Esophagus squamous epithelium (tissue), 4 donors: ENCODE measurements around the gene GNAI2.

Experiments
- CTCF ChIP-seq, 6 experiments: fragments of 450-650 bp in 4 of 6; fragments of 200-600 bp in 2 of 6; sonication (generic) in 2 of 6; IDR thresholded peaks; one replicate each; pipeline ENCODE4 v1.5.1; 2016 to 2019; ENCODE audit warnings: antibody characterized with exemption in 6 of 6, mild to moderate bottlenecking in 4 of 6, moderate library complexity in 4 of 6
- POLR2A ChIP-seq, 4 donors: fragments of 450-650 bp; IDR thresholded peaks; one replicate each; pipeline ENCODE4 v1.6.1; 2017; ENCODE audit warnings: antibody characterized with exemption in 4 of 4, mild to moderate bottlenecking in 4 of 4, moderate library complexity in 3 of 4

- TF ChIP-seq CTCF (IDR thresholded peaks at IDR 0.05) (peak in 1 of 6 experiments; percentile 25), POLR2A (IDR thresholded peaks at IDR 0.05) (no peak)
These were observed 67.2 kb downstream of the GNAI2 start, which contains the start of gene HYAL1 for GRCh38 chr3:50303013-50303815.
